Stomach (tissue), 9 donors: ENCODE results near the gene SLC22A13. TPM values are rescaled to one million over a fixed set of nuclear protein-coding genes. Genes with fewer than 3 reads are reported as not detected.
"Not testable (repeated sequence)": the region's sequence is repeated elsewhere in the genome, so short reads cannot be mapped to it uniquely, and the experiment has no call there.

Experiments used
- DNase-seq, 2 donors: peaks; one replicate each; pipeline versions ENCODE4 v3.0.0 to v3.0.0-alpha.2; 2013 to 2019
- H3K27ac ChIP-seq, 5 donors: fragments of 200-600 bp in 4 of 5; sonication (generic) in 4 of 5; one replicate each; pipeline ENCODE4 v1.5.1; 2013 to 2019; ENCODE audit warnings: mild to moderate bottlenecking in 1 of 5, moderate library complexity in 1 of 5
- H3K27me3 ChIP-seq, 3 donors: fragments of 200-600 bp; sonication (generic); one replicate each; pipeline ENCODE4 v1.5.1; 2017 to 2019; ENCODE audit warnings: mixed run types in 1 of 3
- H3K36me3 ChIP-seq, 4 donors: fragments of 200-600 bp; sonication (generic); 1 replicate in 3 of 4; 2 replicates in 1 of 4; pipeline ENCODE4 v1.5.1; 2016 to 2019
- H3K4me1 ChIP-seq, 4 donors: fragments of 200-600 bp; sonication (generic); one replicate each; pipeline ENCODE4 v1.5.1; 2016 to 2019
- H3K4me3 ChIP-seq, 4 donors: fragments of 200-600 bp; sonication (generic) in 3 of 4; one replicate each; pipeline ENCODE4 v1.5.1; 2016 to 2019; ENCODE audit warnings: mild to moderate bottlenecking in 1 of 4
- H3K9me3 ChIP-seq, 4 donors: fragments of 200-600 bp; sonication (generic); one replicate each; pipeline ENCODE4 v1.5.1; 2016 to 2019
- EP300 ChIP-seq: sonication (generic); formaldehyde crosslinking; IDR thresholded peaks from one replicate; pipeline ENCODE4 v1.6.1; 2017; ENCODE audit warnings: antibody characterized with exemption
- POLR2A ChIP-seq, 4 donors: fragments of 450-650 bp; IDR thresholded peaks; one replicate each; pipeline ENCODE4 v1.6.1; 2016; ENCODE audit warnings: antibody characterized with exemption in 4 of 4, control low read depth in 2 of 4, mild to moderate bottlenecking in 1 of 4, moderate library complexity in 1 of 4
- POLR2AphosphoS5 ChIP-seq, 3 donors: sonication (generic); formaldehyde crosslinking; IDR thresholded peaks; one replicate each; pipeline ENCODE4 v1.6.1; 2016; ENCODE audit warnings: antibody characterized with exemption in 3 of 3
- WGBS, 5 donors: extraction: QIAGEN DNeasy Blood & Tissue Kit in 3 of 5; methylation state at CpG; one replicate each; pipeline versions ENCODE4 v1.1.5 to v1.1.7; 2013 to 2018; 5-methylcytosine and 5-hydroxymethylcytosine counted together
- intact Hi-C: fragments of 100-400 bp; cut with DNase I; formaldehyde crosslinking; loops from one replicate; pipeline ENCODE4 v1.15.1; 2023; ENCODE audit warnings: low total_unique reads
- polyA plus RNA-seq, 3 donors: library from polyadenylated mRNA; stranded (reverse); fragments of 200-250 nt; gene quantifications; one replicate each; pipeline ENCODE4 v1.2.3, GENCODE V29; 2013
- total RNA-seq, 5 donors: library from RNA; depleted of rRNA; stranded (reverse); fragments of >200 nt; gene quantifications; one replicate each; pipeline versions ENCODE4 v1.1.0 to v1.2.3, GENCODE V29; 2014 to 2016
- TF ChIP-seq, protein P1 (sequence below), 7 experiments: fragments of 450-650 bp in 4 of 7; fragments of 200-600 bp in 3 of 7; sonication (generic) in 3 of 7; IDR thresholded peaks; one replicate each; pipeline ENCODE4 v1.5.1; 2016 to 2019; ENCODE audit warnings: antibody characterized with exemption in 7 of 7, control low read depth in 2 of 7, mild to moderate bottlenecking in 1 of 7
- donor health status: healthy with polysubstance abuse.
- donor health status: Bipolar disorder and iron deficiency.
- donor health status: healthy.

SLC22A13 gene
- total and polyA plus RNA-seq, 8 donors: 0.05 to 0.73 (median 0.29) TPM; not detected in 5

GRCh38 chr3:38278841-38279240, 13.2 kb downstream of the SLC22A13 start:
- H3K4me1 ChIP-seq: no peaks in the 10 kb centered on the region
- H3K27ac ChIP-seq: no peak overlapping the region
- peaks cover 0 to 41% (median 27%) of the 10 kb centered on the region in 4 donors for H3K36me3 ChIP-seq
- WGBS, 5 donors: 81 to 97% (median 91%) methylated on average over 5 of the region's 5 CpGs
- TF ChIP-seq, protein P1, sequence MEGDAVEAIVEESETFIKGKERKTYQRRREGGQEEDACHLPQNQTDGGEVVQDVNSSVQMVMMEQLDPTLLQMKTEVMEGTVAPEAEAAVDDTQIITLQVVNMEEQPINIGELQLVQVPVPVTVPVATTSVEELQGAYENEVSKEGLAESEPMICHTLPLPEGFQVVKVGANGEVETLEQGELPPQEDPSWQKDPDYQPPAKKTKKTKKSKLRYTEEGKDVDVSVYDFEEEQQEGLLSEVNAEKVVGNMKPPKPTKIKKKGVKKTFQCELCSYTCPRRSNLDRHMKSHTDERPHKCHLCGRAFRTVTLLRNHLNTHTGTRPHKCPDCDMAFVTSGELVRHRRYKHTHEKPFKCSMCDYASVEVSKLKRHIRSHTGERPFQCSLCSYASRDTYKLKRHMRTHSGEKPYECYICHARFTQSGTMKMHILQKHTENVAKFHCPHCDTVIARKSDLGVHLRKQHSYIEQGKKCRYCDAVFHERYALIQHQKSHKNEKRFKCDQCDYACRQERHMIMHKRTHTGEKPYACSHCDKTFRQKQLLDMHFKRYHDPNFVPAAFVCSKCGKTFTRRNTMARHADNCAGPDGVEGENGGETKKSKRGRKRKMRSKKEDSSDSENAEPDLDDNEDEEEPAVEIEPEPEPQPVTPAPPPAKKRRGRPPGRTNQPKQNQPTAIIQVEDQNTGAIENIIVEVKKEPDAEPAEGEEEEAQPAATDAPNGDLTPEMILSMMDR (IDR thresholded peaks at IDR 0.05): no peak
- TF ChIP-seq POLR2AphosphoS5 (IDR thresholded peaks at IDR 0.05): no peak
- no peak for TF ChIP-seq EP300
- no peak for TF ChIP-seq POLR2A (IDR thresholded peaks at IDR 0.05)
- no peak overlapping the region for H3K4me3 ChIP-seq
- H3K27me3 ChIP-seq: no peaks in the 10 kb centered on the region
- no peaks in the 10 kb centered on the region for H3K9me3 ChIP-seq
- intact Hi-C loops: no loop called here
- DNase-seq: no peak

DNA sequence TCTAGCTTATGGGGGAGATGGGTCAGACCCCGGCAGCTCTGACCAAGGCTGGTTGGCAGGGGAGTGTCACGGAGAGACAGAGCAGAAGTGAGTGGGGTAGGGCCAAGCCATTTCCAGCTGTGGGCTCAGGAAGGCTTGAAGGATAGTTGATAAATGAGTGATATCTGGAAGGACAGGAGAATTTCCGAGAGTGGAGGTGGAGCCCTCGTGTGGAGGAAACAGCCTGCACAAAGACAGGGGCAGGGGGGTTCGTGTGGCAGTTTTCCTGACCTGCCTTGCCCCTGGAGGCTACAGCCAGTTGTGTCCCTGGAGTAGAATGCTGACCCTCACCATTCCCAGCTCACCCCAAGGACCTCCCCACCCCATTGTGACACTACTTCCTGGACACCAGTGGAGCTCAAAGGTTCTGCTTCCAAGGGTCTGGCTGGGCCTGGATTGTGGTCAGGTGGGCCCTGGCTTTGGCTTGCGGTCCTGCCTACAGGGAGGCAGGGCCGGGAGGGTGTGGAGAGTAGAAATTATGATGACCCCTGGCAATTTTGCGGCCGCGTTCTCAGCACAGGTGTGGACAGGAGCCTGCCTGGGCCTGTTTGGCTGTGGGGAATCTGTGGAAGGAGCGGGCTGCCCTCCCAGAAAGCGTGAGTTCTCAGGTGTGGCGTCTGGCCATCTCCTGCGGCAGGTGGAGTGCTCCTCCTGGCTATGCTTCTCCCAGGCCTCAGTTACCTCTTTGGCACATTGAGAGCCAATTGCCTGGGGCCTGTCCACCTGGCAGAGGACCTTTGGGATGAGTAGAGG, 16.5 kb downstream of the SLC22A13 start, which contains the start of gene SLC22A14:
TSS of gene SLC22A14 (plus strand) at position 400 of the 792 bp plus-strand sequence. CDS start 23,733 bp downstream, outside the sequence.
- peaks cover 0 to 11% (median 5%) of the 10 kb centered on the region in 4 donors for H3K36me3 ChIP-seq
- intact Hi-C loops: no loop called here
- H3K9me3 ChIP-seq: no peaks in the 10 kb centered on the region
- no peak within 1 kb of the TSS for H3K27ac ChIP-seq
- H3K4me3 ChIP-seq: no peak within 1 kb of the TSS
- no peaks in the 10 kb centered on the region for H3K27me3 ChIP-seq
- TF ChIP-seq, protein P1 (IDR thresholded peaks at IDR 0.05): no peak
- TF ChIP-seq POLR2AphosphoS5 (IDR thresholded peaks at IDR 0.05) (no peak), EP300 (no peak), POLR2A (IDR thresholded peaks at IDR 0.05) (no peak)
- WGBS, 5 donors: 86 to 94% (median 89%) methylated on average over 13 to 14 of the region's 14 CpGs
- no peaks in the 10 kb centered on the region for H3K4me1 ChIP-seq
- no peak for DNase-seq

- 80 to 89% (median 87%) methylated on average over 15 to 16 of the region's 16 CpGs for WGBS, 5 donors
- H3K4me1 ChIP-seq: no peaks in the 10 kb centered on the region
- no peaks in the 10 kb centered on the region for H3K27me3 ChIP-seq
- H3K4me3 ChIP-seq: no peak overlapping the region
- intact Hi-C loops: no loop called here
- no peaks in the 10 kb centered on the region for H3K36me3 ChIP-seq
- TF ChIP-seq POLR2A (IDR thresholded peaks at IDR 0.05): no peak
- TF ChIP-seq, protein P1 (IDR thresholded peaks at IDR 0.05): no peak
- no peak for TF ChIP-seq EP300
- TF ChIP-seq POLR2AphosphoS5 (IDR thresholded peaks at IDR 0.05): no peak
- DNase-seq: peak in 1 of 2 donors; percentile 23
- H3K27ac ChIP-seq: no peak overlapping the region
- H3K9me3 ChIP-seq: no peaks in the 10 kb centered on the region
Measured at GRCh38 chr3:38283810-38284755, 18.5 kb downstream of the SLC22A13 start.

GRCh38 chr3:38284756-38285150, 19.1 kb downstream of the SLC22A13 start:
- Histone ChIP-seq H3K27me3 (no peaks in the 10 kb centered on the region), H3K4me1 (no peaks in the 10 kb centered on the region), H3K4me3 (no peak overlapping the region), H3K9me3 (no peaks in the 10 kb centered on the region), H3K36me3 (no peaks in the 10 kb centered on the region), H3K27ac (no peak overlapping the region)
- intact Hi-C loops: no loop called here
- TF ChIP-seq, protein P1 (IDR thresholded peaks at IDR 0.05): no peak
- TF ChIP-seq POLR2A (IDR thresholded peaks at IDR 0.05): no peak
- TF ChIP-seq POLR2AphosphoS5 (IDR thresholded peaks at IDR 0.05): no peak
- TF ChIP-seq EP300: no peak
- 76 to 88% (median 82%) methylated on average over 6 of the region's 6 CpGs for WGBS, 5 donors
- DNase-seq: no peak

GRCh38 chr3:38289286-38290217, 23.9 kb downstream of the SLC22A13 start:
- H3K36me3 ChIP-seq, H3K27me3 ChIP-seq, intact Hi-C loops, H3K4me1 ChIP-seq, H3K27ac ChIP-seq, DNase-seq, H3K9me3 ChIP-seq, H3K4me3 ChIP-seq: not testable (repeated sequence)
- 86 to 93% (median 92%) methylated on average over 16 of the region's 16 CpGs for WGBS, 5 donors

DNA sequence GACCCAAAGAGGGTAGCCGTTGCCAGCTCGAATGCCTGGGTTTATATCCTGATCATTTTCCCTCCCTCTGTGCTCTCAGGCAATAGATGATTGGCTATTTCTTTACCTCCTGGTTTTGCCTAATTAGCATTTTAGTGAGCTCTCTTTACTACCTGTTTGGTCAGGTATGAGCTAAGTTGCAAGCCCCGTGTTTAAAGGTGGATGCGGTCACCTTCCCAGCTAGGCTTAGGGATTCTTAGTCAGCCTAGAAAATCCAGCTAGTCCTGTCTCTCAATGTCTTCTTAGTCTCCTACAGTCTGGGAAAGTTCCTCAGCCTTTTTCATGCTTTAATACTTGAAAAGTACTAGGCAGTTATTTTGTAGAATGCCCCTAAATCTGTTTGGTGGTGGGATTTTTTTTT, 31.4 kb downstream of the SLC22A13 start:
- DNase-seq, intact Hi-C loops, H3K9me3 ChIP-seq, H3K27ac ChIP-seq, H3K36me3 ChIP-seq, H3K27me3 ChIP-seq, H3K4me1 ChIP-seq, H3K4me3 ChIP-seq: not testable (repeated sequence)
- WGBS, 5 donors: 73 to 85% (median 82%) methylated on average over 4 of the region's 4 CpGs
